ENCODE data around the gene FUT8.

GRCh38 chr14:65709576-65709975 lies 297.0 kb downstream of the FUT8 start:
- no peak for TF ChIP-seq CTCF (IDR thresholded peaks at IDR 0.05; ENCODE audit: low read depth, low read length, missing input control)
- no peak for TF ChIP-seq YY1 (IDR thresholded peaks at IDR 0.05)
- TF ChIP-seq GABPA (IDR thresholded peaks at IDR 0.05 in 1 of 2, conservative IDR thresholded peaks at IDR 0.05 in 1 of 2): no peak
- TF ChIP-seq JUND (IDR thresholded peaks at IDR 0.05): no peak
- TF ChIP-seq ATF3 (IDR thresholded peaks at IDR 0.05): no peak
- no peak for TF ChIP-seq RAD21 (IDR thresholded peaks at IDR 0.05)
- TF ChIP-seq REST (IDR thresholded peaks at IDR 0.05): no peak
- no peak for TF ChIP-seq FOXA1 (IDR thresholded peaks at IDR 0.05)
- no peak for TF ChIP-seq TAF1 (conservative IDR thresholded peaks at IDR 0.05)
- TF ChIP-seq EGR1 (IDR thresholded peaks at IDR 0.05; ENCODE audit: low read depth in 2 of 2): no peak
- TF ChIP-seq MAX (IDR thresholded peaks at IDR 0.05): no peak
- TF ChIP-seq SP1 (IDR thresholded peaks at IDR 0.05): no peak
- no peak for TF ChIP-seq NR2F2 (IDR thresholded peaks at IDR 0.05)

Measured in liver (tissue), 3 donors.